Measurements from ENCODE around the gene NTNG1.

- TF ChIP-seq, protein P1, sequence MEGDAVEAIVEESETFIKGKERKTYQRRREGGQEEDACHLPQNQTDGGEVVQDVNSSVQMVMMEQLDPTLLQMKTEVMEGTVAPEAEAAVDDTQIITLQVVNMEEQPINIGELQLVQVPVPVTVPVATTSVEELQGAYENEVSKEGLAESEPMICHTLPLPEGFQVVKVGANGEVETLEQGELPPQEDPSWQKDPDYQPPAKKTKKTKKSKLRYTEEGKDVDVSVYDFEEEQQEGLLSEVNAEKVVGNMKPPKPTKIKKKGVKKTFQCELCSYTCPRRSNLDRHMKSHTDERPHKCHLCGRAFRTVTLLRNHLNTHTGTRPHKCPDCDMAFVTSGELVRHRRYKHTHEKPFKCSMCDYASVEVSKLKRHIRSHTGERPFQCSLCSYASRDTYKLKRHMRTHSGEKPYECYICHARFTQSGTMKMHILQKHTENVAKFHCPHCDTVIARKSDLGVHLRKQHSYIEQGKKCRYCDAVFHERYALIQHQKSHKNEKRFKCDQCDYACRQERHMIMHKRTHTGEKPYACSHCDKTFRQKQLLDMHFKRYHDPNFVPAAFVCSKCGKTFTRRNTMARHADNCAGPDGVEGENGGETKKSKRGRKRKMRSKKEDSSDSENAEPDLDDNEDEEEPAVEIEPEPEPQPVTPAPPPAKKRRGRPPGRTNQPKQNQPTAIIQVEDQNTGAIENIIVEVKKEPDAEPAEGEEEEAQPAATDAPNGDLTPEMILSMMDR (IDR thresholded peaks at IDR 0.05): no peak
- TF ChIP-seq POLR2A (IDR thresholded peaks at IDR 0.05): no peak
Observed at GRCh38 chr1:107327446-107327845, 186.6 kb downstream of the NTNG1 start.
